NK-92 treated with Interleukin-12 subunit alpha and Interleukin-12 subunit beta, amount 100 ng/mL, for 24 hours (cell line): ENCODE measurements around the gene CLPTM1L.
"Not testable (repeated sequence)": the region's sequence is repeated elsewhere in the genome, so short reads cannot be mapped to it uniquely, and the experiment has no call there.

Experiments
- DNase-seq: peaks from one replicate; lab custom pipeline; 2025; lab: John Stamatoyannopoulos, UW

Gene CLPTM1L

GRCh38 chr5:1338506-1339070 lies 6.3 kb downstream of the CLPTM1L start:
- no peak for DNase-seq

- DNase-seq: no peak
Measured at GRCh38 chr5:1338196-1338490, 6.8 kb downstream of the CLPTM1L start.

GRCh38 chr5:1337489-1338195 lies 7.3 kb downstream of the CLPTM1L start:
- DNase-seq: no peak

GRCh38 chr5:1336749-1337488 lies 8.0 kb downstream of the CLPTM1L start:
- no peak for DNase-seq

GRCh38 chr5:1336106-1336561 lies 8.8 kb downstream of the CLPTM1L start:
- no peak for DNase-seq

GRCh38 chr5:1335540-1336095 lies 9.3 kb downstream of the CLPTM1L start:
- DNase-seq: no peak

- DNase-seq: no peak
Measured at GRCh38 chr5:1334831-1335539, 9.9 kb downstream of the CLPTM1L start.

GRCh38 chr5:1333986-1334385 lies 10.9 kb downstream of the CLPTM1L start:
- DNase-seq: no peak

- not testable (repeated sequence) for DNase-seq
Measured at GRCh38 chr5:1333286-1333685, 11.6 kb downstream of the CLPTM1L start.

- DNase-seq: no peak
Measured at GRCh38 chr5:1332461-1333001, 12.4 kb downstream of the CLPTM1L start.

- no peak for DNase-seq
Measured at GRCh38 chr5:1331861-1332405, 13.0 kb downstream of the CLPTM1L start.

- DNase-seq: no peak
Measured at GRCh38 chr5:1330847-1331831, 13.8 kb downstream of the CLPTM1L start.

GRCh38 chr5:1330146-1330846 lies 14.6 kb downstream of the CLPTM1L start:
- DNase-seq: no peak

- DNase-seq: no peak
Measured at GRCh38 chr5:1329111-1329579, 15.8 kb downstream of the CLPTM1L start.

GRCh38 chr5:1328237-1329110 lies 16.4 kb downstream of the CLPTM1L start:
- DNase-seq: not testable (repeated sequence)

- DNase-seq: not testable (repeated sequence)
Measured at GRCh38 chr5:1326901-1327756, 17.8 kb downstream of the CLPTM1L start.

- not testable (repeated sequence) for DNase-seq
Measured at GRCh38 chr5:1326532-1326875, 18.4 kb downstream of the CLPTM1L start.
